Pons (tissue), 1 donor: ENCODE results near the gene SPATA2.

Experiments
- DNase-seq: peaks from one replicate; pipeline ENCODE4 v3.0.0-alpha.2; 2016; ENCODE audit warnings: low spot score

SPATA2 gene

DNA sequence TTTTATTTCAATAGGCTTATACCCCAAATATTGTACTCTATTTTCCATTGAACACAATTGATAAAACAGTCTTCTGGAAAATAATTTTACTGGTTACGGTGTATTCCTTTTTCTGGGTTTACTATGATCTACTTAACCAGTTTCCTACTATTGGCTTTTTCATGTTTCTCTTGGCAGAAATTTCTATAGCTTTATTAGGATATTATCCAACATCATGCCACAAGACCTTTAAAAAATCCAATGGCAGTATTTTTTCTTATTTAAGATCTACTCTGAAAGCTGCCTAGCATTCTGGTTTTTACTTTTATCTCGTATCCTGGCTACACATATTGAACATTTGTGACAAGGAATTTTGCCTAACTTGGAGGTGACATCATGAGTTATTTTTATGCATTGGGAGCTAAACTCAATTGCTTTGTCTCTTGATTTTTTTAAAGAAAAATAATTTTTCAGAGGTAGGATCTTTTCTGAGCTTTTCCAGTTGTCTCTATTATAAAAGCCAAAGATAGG, 57.2 kb downstream of the SPATA2 start:
- DNase-seq, result no peak

DNA sequence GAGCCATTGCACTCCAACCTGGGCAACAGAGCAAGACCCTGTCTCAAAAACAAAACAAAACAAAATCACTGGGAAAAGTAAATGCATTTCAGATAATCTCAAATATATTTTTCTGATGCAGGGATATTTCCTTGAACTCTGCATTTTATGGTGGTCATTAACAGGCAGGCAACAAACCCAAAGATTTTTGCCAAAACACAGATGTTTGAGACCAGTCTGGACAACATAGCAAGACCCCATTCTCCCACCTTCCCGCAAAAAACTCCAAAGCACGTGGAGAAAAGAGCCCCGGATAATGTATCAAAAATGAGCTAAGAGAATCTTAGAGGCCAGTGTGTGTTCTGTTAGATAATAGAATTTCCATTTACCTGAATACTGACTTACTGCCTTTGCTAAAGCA, 58.4 kb downstream of the SPATA2 start:
- DNase-seq, result no peak

DNA sequence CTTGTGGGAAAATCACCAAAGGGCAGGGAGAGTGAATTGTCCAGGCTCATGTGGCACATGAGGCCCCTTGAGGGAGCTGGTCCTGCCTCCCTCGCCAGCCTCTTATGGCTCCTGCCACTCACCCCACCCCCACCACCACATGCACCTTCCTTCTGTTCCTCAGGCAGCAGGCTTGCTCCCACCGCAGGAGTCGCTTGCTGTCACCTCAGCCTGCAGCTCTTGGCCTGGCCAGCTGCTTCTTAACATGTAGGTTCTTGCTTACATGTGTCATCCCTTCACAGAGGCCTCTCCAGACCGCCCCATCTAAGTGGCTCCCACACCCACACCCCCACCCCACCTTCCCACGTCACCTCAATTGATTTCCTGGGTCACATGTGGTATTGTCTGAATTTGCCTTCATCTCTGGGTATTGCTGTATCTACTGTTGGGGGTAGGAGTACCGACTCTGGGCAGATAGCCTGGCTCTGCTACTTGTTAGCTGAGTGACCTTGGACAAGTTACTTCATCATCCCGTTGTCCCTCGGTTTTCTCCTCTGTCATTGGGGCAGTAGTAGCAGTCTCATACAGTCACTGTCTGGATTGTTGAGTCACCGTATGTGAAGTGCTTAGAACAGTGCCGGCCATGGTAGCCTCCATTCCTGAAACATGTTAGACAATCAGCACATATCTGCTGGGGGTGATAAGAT, 61.0 kb downstream of the SPATA2 start:
- no peak for DNase-seq

DNA sequence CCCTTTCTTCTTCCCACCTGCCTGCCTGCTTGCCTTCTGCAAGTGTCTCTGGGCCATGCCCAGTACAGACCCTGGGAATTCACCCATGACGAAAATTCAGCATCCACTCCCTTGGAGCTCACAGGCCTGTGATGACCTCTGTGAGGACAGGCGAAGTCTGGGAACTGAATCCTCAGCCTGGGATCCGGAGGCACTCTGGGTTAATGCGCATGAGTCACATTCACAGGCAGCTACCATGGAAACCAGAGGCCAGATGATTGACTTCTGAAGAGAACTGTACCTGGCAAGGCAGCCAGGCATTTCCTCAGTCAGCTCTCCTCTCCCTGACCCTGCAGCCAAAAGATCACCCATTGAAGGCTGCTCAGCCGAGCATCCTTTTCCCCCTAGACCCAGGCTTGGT, 61.7 kb downstream of the SPATA2 start:
- peak; percentile 28 for DNase-seq
